NCI-H1694 (cell line): ENCODE measurements around the gene PRCD.

Experiments used
- DNase-seq: peaks from one replicate; lab custom pipeline; 2025; lab: John Stamatoyannopoulos, UW

PRCD gene, protein sequence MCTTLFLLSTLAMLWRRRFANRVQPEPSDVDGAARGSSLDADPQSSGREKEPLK

DNA sequence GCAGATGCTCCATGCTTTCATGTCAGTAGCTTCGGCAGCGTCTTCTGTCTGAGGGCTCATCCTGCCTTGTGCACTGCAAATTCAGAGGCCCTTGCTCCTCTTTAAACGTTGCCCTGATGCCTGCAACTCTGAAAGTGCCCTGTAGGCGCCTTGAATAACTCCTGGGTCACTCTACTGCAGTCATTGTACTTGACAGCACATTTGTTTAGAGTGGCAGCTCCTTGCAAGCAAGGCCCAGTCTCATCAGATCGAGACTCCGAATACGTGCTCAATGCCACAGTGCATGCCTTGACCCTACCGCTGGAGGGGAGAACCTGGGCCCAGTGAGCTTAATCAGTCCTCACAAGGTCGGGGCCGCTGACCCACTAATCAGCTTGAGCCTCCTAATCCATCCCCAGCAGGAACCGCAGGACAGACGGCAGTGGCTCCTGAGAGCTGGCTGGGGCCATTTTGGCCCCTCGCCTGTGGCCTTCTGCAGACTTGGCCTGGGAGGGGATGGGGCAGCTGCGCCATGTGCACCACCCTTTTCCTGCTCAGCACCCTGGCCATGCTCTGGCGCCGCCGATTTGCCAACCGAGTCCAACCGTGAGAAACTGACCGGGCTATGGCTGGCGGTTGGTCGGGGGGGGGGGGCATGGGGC, at the start of gene PRCD:
Gene PRCD, plus strand, starts transcription at position 414 of the 641 bp plus-strand sequence. Its CDS starts 98 bp downstream, at position 512.
- no peak for DNase-seq

GRCh38 chr17:76490112-76490710, 49.6 kb upstream of the PRCD start:
- DNase-seq: no peak

DNA sequence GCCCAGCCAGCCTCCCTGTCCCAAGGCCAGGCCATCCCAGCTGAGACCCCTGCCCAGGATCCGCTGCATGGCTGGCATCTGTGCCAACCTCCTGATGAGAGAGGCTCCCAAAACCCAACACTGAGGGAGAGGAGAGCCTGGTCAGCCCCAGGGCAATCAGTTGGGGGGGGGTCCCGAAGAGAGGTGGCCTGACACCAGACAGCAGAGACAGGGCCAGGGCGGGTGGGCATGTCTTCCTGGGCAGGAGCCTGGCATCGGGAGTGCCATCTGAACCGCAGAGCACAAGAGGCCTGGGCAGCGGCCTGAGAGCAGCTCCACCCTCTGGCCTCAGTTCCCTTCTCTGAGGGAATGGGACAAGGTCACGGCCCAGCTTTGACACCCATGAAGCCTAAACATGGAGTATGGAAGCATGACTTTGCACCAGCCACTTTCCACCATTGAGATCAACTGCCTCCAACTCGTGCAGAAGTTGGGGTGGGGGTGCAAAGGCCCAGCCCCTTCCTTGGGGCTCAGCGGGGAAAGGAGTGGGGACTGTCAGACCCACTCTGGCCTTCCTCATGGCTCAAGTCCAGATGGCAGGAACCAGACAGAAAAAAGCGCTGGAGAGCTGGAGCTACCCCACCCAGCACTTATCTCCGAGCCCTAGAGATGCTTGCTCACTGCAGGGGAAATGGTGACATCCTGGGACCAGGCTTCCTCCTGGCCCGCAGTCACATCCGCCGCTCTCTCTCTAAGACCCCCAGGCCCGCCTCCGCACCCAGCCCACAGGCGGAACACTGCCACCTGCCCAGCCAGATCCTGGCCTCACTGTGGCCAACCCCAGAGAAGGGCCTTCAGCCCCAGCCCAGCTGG, 48.3 kb upstream of the PRCD start:
- DNase-seq: no peak

GRCh38 chr17:76492123-76492988, 47.5 kb upstream of the PRCD start:
- no peak for DNase-seq

- DNase-seq: no peak
Measured at GRCh38 chr17:76492989-76493501, 46.8 kb upstream of the PRCD start.

DNA sequence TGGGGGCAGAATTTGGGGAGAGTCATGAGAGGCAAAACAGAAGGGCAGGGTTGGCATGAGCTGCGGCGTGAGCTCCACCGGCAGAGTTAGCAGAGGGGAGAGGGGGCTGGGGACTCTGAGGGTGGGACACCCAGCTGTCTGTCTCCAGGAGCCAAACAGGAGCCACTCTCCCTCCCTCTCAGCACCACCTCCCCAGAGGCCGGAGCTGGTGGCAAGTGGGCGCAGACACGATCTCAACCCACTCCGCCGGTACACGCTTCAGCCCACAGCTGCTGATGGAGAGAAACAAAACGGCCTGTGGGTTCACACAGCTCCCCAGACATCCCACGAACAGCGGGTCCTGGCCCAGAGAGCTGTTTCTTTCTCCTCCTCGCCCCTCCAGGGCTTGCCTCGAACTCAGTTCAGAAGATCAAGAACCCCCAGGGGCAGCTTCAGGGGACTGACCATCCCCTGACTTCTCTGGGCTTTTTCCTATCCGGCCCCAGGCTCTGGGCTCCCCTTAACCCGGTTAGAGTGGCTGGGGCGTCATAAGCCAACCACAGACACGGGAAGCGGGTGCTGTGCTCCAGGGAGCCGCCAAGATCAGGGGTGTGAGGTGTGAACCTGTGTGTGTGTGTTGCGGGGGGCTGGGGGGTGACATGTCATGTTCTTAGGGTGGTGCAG, 46.2 kb upstream of the PRCD start:
- DNase-seq: no peak

DNA sequence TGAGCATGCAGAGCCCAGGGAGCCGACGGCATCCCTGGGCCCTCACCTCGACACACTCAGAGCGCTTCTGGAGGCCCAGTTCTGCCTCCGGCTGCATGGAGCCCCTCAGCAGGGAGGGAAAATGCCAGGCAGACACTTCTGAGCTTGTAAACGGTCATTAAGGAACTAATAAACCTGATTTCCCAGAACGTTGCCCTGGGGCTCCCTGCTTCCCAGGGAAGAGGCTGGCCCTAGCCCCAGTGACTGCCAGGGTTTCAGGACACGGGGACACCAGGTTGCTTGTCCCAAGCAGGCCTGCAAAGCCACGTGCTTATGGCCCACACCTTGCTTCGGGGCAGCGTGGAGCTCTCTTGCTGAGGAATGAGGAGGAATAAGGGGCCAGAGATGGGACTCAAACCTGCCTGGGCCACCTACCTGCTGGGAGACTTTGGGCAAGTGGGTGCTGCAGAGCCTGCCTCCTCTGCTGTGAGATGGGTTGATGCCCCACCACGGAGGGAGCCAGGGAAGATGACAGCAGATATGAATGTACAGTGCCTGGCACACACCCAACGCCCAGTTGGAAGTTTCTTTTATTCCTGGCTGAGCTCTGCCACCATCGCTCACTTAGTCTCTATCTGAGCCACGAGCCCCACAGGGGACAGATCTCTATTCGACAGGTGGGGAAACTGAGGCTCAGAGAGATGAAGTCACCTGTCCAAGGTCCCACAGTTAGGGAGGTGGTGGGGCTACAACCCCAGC, 44.0 kb upstream of the PRCD start:
- DNase-seq: no peak

DNA sequence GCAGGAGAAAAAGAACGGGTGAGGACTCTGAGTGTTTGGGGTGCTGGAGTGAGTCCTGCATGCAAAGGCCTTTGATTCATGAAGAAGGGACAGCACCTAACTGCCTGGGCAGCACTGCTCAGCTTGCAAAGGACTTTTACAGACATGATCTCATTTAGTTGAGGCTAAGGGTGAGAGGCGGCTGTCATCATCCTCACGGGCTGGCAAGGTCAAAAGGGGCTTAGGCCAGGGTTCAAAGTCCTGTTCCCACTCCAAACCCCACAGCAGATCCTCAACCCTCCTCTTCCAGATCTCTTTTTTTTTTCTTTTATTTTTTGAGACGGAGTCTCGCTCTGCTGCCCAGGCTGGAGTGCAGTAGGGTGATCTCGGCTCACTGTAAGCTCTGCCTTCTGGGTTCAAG, 43.4 kb upstream of the PRCD start:
- no peak for DNase-seq

DNA sequence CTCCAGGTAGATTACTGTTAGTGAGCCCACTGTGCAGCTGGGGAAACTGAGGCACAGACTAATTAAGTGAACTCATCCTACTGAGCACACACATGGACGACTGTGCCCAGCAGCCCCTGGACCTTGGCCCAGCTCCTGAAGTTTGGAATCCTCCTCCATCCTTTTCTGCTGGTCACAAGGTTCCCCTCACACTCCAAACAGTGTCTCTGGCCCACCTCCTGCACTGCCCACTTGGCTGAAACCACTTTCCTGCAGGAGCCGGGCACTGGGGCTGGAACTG, 42.2 kb upstream of the PRCD start:
- no peak for DNase-seq

DNA sequence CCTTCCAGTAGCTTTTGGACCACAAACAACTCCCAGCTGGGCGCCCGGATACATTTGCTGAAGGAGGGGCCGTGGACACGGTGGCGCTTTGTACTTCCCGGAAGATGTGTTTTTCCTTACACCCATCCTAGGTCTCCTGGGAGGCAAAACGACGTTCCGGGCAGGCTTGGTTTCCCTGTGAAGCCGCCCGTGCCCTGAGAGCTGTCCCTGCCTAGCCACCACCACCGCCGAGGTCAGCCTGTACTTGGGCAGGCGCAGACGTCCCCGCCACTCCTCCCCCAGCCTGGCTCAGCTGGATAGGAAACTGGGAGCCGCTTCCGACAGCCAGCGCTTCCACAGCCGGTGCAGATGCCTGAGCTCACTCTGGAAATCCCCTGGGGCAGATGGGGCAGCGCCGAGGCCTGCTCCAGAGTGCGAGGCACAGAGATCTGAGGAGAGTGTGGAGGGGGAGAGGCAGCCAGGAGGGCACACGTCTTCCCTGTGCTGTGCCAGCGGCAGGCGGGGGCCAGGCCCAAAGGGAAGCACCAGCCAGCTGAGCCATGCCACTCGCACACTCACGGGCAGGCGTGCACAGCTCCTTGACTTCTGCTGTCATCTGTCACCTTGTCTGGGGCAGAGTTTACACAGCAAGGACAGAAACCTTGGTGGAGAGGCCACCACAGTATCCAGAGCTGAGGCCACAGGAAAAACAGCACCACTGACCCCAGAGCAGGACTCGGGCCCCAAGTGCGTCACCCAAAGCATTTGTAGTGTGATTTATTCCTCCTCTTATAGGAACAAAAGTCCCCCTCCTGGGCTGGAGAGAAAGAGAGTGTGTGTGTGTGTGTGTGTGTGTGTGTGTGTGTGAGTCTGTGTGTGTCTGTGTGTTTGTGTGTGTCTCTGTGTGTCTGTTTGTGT, 41.6 kb upstream of the PRCD start:
- peak; percentile 89 for DNase-seq

DNA sequence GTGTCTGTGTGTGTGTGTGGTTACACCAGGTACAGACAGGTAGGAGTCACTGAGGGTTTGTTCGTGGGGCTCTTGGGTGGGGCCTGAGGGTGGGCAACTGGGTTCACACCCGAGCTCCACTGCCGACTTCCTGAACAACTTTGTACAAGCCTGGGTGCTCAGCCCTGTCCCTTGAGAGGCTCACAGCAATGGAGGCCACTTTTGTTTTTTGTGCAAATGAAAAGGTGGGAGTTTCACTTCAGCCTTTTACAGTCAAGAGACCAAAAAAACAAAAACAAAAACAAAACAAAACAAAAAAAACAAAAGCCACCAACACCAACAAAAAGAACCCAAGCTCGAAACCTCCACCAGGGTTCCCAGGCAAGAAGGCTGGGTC, 41.0 kb upstream of the PRCD start:
- DNase-seq: no peak

DNA sequence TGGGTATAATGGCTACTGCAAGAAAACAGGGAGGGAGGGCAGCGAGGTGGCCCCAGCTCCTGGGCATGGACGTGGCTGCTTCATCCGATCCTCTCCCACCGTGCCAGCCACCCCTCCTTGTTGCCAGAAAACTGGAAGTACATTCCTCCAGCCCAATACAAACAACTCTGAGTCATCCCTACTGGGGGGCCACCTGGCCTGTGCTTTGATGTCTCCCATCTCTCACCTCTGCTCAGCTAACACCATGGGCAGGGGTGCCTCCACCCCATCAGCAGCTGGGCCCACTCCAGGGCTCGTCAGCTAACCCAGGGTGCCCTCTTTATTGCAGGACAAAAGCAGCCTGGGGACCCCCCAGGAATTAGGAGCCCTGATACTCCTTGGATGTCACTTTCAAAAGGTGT, 40.6 kb upstream of the PRCD start:
- no peak for DNase-seq

- DNase-seq: no peak
Measured at GRCh38 chr17:76500074-76500746, 39.6 kb upstream of the PRCD start.

DNA sequence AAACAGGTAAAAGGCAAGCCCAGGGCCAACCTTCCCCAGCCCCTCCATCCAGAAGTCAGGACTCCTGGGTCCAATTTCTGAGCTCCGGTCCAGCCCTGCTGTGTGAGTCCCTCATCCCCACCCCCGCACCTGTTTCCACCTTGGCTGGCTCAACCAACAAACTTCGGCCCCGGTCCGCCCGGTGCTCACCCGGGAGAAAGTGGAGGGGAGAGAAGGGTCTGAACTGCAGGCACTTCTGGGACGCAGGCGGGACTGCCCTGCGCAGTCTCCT, 39.2 kb upstream of the PRCD start:
- no peak for DNase-seq

- DNase-seq: peak; percentile 34
Measured at GRCh38 chr17:76501018-76501826, 38.6 kb upstream of the PRCD start, which contains the start of gene RHBDF2. Gene RHBDF2, minus strand, starts transcription at chr17:76501423. Its CDS starts 19,899 bp downstream, at chr17:76481524.

DNA sequence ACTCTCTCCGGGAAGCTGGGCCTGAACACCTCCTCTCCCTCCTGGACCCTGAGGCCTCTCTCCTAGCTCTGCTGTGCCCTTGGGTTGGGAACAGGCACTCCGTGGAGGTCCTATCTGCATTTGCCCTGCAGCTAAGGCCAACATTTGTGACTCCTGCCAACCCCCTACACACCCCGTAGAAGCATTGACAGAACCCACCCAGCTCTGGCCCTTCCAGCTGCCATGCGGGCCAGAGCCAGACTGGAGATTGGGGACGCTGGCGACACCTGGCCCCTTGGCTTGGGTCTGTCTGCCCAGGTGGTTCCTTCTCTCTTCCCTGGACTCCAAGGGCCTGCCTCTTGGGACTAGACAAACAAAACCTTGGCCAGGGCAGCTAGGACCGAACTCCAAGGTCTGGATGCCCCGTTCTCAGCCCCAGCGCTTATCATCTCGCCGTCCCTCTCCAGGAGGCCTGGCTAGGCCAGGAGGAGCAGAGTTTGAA, 38.0 kb upstream of the PRCD start:
- DNase-seq: no peak

- DNase-seq: no peak
Measured at GRCh38 chr17:76502341-76503211, 37.3 kb upstream of the PRCD start.
